Measurements from ENCODE around the gene PHACTR3.

Gene PHACTR3

DNA sequence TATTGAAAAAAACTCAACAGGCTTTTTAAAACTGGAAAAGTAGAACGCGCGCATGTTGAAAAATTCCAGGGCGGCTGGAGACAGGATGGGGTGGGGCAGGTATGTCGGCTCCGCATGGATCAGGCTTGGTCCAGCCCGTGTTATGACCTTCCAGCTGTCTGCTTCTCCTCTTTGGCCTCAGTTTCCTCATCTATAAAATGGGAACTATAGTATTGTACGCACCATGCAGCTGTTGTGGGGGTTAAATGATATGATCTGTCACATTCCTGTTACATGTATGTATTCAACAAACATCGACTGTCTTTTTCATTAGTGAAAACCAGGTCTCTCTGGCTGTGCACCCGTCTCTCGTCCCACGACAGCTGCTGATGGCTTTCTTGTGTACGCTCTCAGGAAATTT, 18.8 kb downstream of the PHACTR3 start:
- H3K27me3 ChIP-seq (ENCODE audit: insufficient read depth, poor library complexity, severe bottlenecking): peaks cover 81% of the 10 kb centered on the region
- no peaks in the 10 kb centered on the region for H3K36me3 ChIP-seq (ENCODE audit: low read depth)
- no peak overlapping the region for H3K4me3 ChIP-seq (ENCODE audit: severe bottlenecking)
- no peak overlapping the region for H3K27ac ChIP-seq (ENCODE audit: poor library complexity, severe bottlenecking)
- no peaks in the 10 kb centered on the region for H3K9me3 ChIP-seq (ENCODE audit: severe bottlenecking)
- TF ChIP-seq, protein P1, sequence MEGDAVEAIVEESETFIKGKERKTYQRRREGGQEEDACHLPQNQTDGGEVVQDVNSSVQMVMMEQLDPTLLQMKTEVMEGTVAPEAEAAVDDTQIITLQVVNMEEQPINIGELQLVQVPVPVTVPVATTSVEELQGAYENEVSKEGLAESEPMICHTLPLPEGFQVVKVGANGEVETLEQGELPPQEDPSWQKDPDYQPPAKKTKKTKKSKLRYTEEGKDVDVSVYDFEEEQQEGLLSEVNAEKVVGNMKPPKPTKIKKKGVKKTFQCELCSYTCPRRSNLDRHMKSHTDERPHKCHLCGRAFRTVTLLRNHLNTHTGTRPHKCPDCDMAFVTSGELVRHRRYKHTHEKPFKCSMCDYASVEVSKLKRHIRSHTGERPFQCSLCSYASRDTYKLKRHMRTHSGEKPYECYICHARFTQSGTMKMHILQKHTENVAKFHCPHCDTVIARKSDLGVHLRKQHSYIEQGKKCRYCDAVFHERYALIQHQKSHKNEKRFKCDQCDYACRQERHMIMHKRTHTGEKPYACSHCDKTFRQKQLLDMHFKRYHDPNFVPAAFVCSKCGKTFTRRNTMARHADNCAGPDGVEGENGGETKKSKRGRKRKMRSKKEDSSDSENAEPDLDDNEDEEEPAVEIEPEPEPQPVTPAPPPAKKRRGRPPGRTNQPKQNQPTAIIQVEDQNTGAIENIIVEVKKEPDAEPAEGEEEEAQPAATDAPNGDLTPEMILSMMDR (IDR thresholded peaks at IDR 0.05; ENCODE audit: poor library complexity, severe bottlenecking): no peak
- DNase-seq (ENCODE audit: low spot score) (no peak), ATAC-seq (ENCODE audit: low read depth) (no peak)
- no peaks in the 10 kb centered on the region for H3K4me1 ChIP-seq (ENCODE audit: insufficient read depth, poor library complexity, severe bottlenecking)

DNA sequence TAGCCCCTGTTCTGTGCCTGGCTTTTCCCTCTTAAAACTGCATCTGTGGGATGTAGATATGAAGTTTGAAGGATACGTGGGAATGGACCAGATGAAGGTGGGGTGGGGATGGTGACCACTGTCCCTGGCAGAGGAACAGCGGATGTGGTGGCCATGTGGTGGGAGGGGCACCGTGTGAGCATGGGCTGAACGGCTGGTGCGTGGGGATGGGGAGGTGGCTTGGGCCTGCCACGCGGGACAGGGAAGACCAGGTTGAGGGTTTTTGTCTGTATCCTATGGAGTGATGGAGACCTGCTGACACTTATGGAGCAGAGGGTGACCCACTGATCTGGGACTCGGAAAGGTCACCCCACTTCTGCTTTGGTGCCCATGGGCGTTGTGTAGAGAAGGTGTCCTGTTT, 19.2 kb downstream of the PHACTR3 start:
- H3K27me3 ChIP-seq (ENCODE audit: insufficient read depth, poor library complexity, severe bottlenecking): peaks cover 81% of the 10 kb centered on the region
- no peak overlapping the region for H3K27ac ChIP-seq (ENCODE audit: poor library complexity, severe bottlenecking)
- H3K4me1 ChIP-seq (ENCODE audit: insufficient read depth, poor library complexity, severe bottlenecking): no peaks in the 10 kb centered on the region
- H3K4me3 ChIP-seq (ENCODE audit: severe bottlenecking): no peak overlapping the region
- ATAC-seq (ENCODE audit: low read depth) (no peak), DNase-seq (ENCODE audit: low spot score) (peak; percentile 72)
- TF ChIP-seq, protein P1 (IDR thresholded peaks at IDR 0.05; ENCODE audit: poor library complexity, severe bottlenecking): no peak
- no peaks in the 10 kb centered on the region for H3K36me3 ChIP-seq (ENCODE audit: low read depth)
- no peaks in the 10 kb centered on the region for H3K9me3 ChIP-seq (ENCODE audit: severe bottlenecking)

DNA sequence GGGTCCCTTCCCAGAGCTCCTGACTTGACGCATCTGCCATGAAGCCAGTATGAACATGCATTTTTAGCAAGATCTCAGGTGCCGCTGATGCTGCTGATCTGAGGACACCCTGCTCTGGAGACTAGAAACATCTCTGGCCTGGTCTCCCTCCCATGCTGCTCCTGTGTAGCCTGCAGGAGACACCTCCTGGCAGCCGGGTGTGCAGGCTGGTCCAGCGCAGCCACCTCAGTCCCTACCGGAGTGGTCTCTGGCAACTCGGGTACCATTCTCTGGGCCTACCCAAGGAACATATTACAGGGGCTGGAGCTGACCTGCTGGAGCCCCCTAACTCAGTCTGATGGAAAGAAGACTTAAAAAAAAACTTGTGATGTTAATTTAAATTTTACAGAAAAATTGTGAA, 20.1 kb downstream of the PHACTR3 start:
- Histone ChIP-seq H3K27ac (ENCODE audit: poor library complexity, severe bottlenecking) (no peak overlapping the region), H3K9me3 (ENCODE audit: severe bottlenecking) (no peaks in the 10 kb centered on the region), H3K36me3 (ENCODE audit: low read depth) (no peaks in the 10 kb centered on the region), H3K4me1 (ENCODE audit: insufficient read depth, poor library complexity, severe bottlenecking) (no peaks in the 10 kb centered on the region), H3K27me3 (ENCODE audit: insufficient read depth, poor library complexity, severe bottlenecking) (peaks cover 83% of the 10 kb centered on the region), H3K4me3 (ENCODE audit: severe bottlenecking) (no peak overlapping the region)
- DNase-seq (ENCODE audit: low spot score) (peak; percentile 69), ATAC-seq (ENCODE audit: low read depth) (no peak)
- TF ChIP-seq, protein P1 (IDR thresholded peaks at IDR 0.05; ENCODE audit: poor library complexity, severe bottlenecking): no peak

DNA sequence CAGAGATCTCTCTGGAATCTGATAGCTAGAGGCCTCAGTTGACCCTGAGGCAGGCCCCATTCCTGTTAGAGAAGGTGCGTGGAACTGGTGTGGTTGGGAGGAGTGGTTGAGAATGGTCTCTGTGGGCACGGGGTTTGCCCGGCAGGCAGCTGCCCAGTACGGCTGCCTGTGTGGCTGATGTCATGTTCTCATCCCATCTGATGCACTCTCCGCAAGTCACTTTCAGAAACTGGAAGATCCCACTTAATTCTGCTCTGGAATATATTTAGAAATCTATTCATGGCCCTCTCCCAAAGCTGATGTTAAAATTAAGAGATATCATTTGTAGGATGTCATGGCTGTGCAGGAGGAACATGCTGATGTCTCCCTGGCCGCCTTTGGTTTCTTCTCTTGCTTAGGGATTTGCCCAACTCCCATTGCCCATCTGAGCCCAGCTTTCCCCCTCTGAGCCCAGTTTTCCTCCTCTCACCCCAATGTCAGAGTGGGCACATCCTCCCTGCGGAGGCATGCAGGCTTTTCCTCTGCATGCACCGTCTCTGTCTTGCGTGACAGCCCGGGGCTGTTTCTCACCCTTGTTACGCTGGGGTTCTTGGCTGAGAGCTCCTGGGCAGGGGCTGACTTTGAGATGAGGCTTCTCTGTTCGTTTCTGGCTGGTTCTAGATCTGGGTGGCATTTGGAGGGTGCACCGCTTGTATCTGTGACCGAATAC, 21.0 kb downstream of the PHACTR3 start:
- H3K27me3 ChIP-seq (ENCODE audit: insufficient read depth, poor library complexity, severe bottlenecking): peaks cover 77% of the 10 kb centered on the region
- H3K36me3 ChIP-seq (ENCODE audit: low read depth): no peaks in the 10 kb centered on the region
- no peak overlapping the region for H3K27ac ChIP-seq (ENCODE audit: poor library complexity, severe bottlenecking)
- no peak overlapping the region for H3K4me3 ChIP-seq (ENCODE audit: severe bottlenecking)
- DNase-seq (ENCODE audit: low spot score): peak; percentile 71
- no peak for ATAC-seq (ENCODE audit: low read depth)
- TF ChIP-seq, protein P1 (IDR thresholded peaks at IDR 0.05; ENCODE audit: poor library complexity, severe bottlenecking): no peak
- no peaks in the 10 kb centered on the region for H3K9me3 ChIP-seq (ENCODE audit: severe bottlenecking)
- H3K4me1 ChIP-seq (ENCODE audit: insufficient read depth, poor library complexity, severe bottlenecking): no peaks in the 10 kb centered on the region

DNA sequence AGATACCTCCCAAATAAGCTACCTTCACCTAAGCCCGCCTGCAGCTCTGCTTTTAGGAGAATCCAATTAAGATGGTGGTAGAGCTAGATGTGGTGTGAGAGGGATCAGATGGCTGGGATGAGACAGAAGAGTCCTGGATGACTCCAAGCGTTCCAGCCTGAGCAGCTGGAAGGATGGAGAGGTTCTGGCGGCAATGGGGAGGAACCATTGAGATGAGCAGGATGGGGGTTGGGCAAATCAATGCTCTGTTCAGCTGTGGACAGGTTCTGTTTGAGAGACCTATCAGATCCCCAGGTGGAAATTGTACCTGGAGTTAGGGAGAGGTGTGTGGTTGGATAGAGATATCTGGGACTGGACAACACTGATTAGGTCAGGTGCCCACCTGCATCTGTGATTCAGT, 23.0 kb downstream of the PHACTR3 start:
- DNase-seq (ENCODE audit: low spot score): peak; percentile 49
- Histone ChIP-seq H3K4me3 (ENCODE audit: severe bottlenecking) (no peak overlapping the region), H3K4me1 (ENCODE audit: insufficient read depth, poor library complexity, severe bottlenecking) (no peaks in the 10 kb centered on the region), H3K27me3 (ENCODE audit: insufficient read depth, poor library complexity, severe bottlenecking) (peaks cover 70% of the 10 kb centered on the region), H3K27ac (ENCODE audit: poor library complexity, severe bottlenecking) (no peak overlapping the region), H3K9me3 (ENCODE audit: severe bottlenecking) (no peaks in the 10 kb centered on the region), H3K36me3 (ENCODE audit: low read depth) (no peaks in the 10 kb centered on the region)
- ATAC-seq (ENCODE audit: low read depth): no peak
- TF ChIP-seq, protein P1 (IDR thresholded peaks at IDR 0.05; ENCODE audit: poor library complexity, severe bottlenecking): no peak
